Ovary (tissue), 3 donors: ENCODE measurements around the gene DUSP2.

ENCODE experiments used
- EP300 ChIP-seq: sonication (generic); formaldehyde crosslinking; IDR thresholded peaks from one replicate; pipeline ENCODE4 v1.6.1; 2017; ENCODE audit warnings: antibody characterized with exemption
- POLR2A ChIP-seq: fragments of 450-650 bp; IDR thresholded peaks from one replicate; pipeline ENCODE4 v1.6.1; 2017; ENCODE audit warnings: antibody characterized with exemption, mild to moderate bottlenecking, moderate library complexity
- TF ChIP-seq, protein P1 (sequence below), 3 donors: fragments of 450-650 bp in 2 of 3; fragments of 200-600 bp in 1 of 3; IDR thresholded peaks; one replicate each; pipeline versions ENCODE4 v1.5.1 to v1.8.0; 2016 to 2022; ENCODE audit warnings: antibody characterized with exemption in 3 of 3, mild to moderate bottlenecking in 1 of 3
- donor health status: DM: no; HTN: no; CAD: no.

DNA sequence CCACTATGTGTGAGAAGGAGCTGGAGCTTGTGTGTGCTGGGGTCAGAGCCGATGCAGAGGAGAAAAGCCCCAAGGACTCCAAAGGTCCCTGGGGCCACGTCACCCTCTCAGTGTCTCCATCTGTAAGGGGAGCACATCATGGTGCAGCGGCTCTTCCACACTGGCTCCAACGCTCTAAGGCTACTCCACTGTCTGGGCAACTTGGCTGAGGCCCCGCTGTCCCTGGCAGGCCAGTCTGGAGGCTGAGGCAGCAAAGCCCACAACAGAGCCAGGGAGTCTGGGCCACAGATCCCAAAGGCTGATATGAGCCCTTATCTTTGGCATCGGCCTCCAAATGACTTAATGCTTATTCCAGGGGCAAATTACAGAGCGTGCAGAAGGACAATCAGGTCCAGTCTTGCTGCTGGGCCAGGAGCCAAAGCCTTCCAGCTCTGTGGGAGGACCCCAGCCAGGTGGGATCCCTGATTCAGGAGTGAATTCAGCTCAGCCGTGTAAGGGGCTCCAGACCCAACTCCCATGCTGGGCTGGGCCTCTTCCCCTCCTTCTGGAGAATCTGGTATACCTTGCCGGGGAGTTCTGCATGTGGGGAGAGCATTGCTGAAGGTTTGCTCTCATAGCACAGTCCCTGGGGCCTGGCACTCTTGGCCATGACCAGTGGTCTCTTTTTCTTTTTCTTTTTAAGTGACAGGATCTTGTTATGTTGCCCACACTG lies 1.8 kb upstream of the DUSP2 start:
- TF ChIP-seq, protein P1, sequence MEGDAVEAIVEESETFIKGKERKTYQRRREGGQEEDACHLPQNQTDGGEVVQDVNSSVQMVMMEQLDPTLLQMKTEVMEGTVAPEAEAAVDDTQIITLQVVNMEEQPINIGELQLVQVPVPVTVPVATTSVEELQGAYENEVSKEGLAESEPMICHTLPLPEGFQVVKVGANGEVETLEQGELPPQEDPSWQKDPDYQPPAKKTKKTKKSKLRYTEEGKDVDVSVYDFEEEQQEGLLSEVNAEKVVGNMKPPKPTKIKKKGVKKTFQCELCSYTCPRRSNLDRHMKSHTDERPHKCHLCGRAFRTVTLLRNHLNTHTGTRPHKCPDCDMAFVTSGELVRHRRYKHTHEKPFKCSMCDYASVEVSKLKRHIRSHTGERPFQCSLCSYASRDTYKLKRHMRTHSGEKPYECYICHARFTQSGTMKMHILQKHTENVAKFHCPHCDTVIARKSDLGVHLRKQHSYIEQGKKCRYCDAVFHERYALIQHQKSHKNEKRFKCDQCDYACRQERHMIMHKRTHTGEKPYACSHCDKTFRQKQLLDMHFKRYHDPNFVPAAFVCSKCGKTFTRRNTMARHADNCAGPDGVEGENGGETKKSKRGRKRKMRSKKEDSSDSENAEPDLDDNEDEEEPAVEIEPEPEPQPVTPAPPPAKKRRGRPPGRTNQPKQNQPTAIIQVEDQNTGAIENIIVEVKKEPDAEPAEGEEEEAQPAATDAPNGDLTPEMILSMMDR (IDR thresholded peaks at IDR 0.05), result no peak
- TF ChIP-seq POLR2A (no peak), EP300 (no peak)
